Upper lobe of left lung (tissue), 6 donors: ENCODE results near the gene GPR68. TPM values are rescaled to one million over a fixed set of nuclear protein-coding genes. Genes with fewer than 3 reads are reported as not detected.
A peak's percentile ranks its signal among the peaks of the same experiment; 100 is the strongest.
"Not testable (repeated sequence)": the region's sequence is repeated elsewhere in the genome, so short reads cannot be mapped to it uniquely, and the experiment has no call there.

Experiments used
- ATAC-seq, 2 donors: fragments of 200-7000 bp; cut with Tn5 transposase; one replicate each; pipeline ENCODE4 v1.9.1; 2022; ENCODE audit warnings: mild to moderate bottlenecking in 2 of 2, moderate library complexity in 2 of 2; ENCODE audit not compliant: low FRiP score in 2 of 2
- DNase-seq, 2 donors: peaks; one replicate each; pipeline ENCODE4 v3.0.0-alpha.2; 2019 to 2020
- H3K27ac ChIP-seq, 4 donors: fragments of 200-600 bp; sonication (generic); one replicate each; pipeline ENCODE4 v1.5.1; 2016 to 2019
- H3K27me3 ChIP-seq, 4 donors: fragments of 200-600 bp; sonication (generic); one replicate each; pipeline ENCODE4 v1.5.1; 2017 to 2019
- H3K36me3 ChIP-seq, 4 donors: fragments of 200-600 bp; sonication (generic); one replicate each; pipeline ENCODE4 v1.5.1; 2016 to 2019
- H3K4me1 ChIP-seq, 4 donors: fragments of 200-600 bp; sonication (generic); one replicate each; pipeline ENCODE4 v1.5.1; 2018 to 2019
- H3K4me3 ChIP-seq, 4 donors: fragments of 200-600 bp; sonication (generic); one replicate each; pipeline ENCODE4 v1.5.1; 2017 to 2019; ENCODE audit warnings: mild to moderate bottlenecking in 2 of 4, moderate library complexity in 1 of 4
- H3K9me3 ChIP-seq, 4 donors: fragments of 200-600 bp; sonication (generic); one replicate each; pipeline ENCODE4 v1.5.1; 2018 to 2019
- CTCF ChIP-seq, 6 experiments: fragments of 450-650 bp in 4 of 6; fragments of 200-600 bp in 2 of 6; sonication (generic) in 2 of 6; IDR thresholded peaks; one replicate each; pipeline ENCODE4 v1.5.1; 2016 to 2019; ENCODE audit warnings: antibody characterized with exemption in 6 of 6
- EP300 ChIP-seq, 4 donors: sonication (generic); formaldehyde crosslinking; IDR thresholded peaks; one replicate each; pipeline ENCODE4 v1.5.1; 2017; ENCODE audit warnings: antibody characterized with exemption in 4 of 4, control low read depth in 2 of 4
- POLR2A ChIP-seq, 4 donors: fragments of 450-650 bp; IDR thresholded peaks; one replicate each; pipeline ENCODE4 v1.5.1; 2016 to 2017; ENCODE audit warnings: antibody characterized with exemption in 4 of 4, mild to moderate bottlenecking in 2 of 4
- POLR2AphosphoS5 ChIP-seq, 2 donors: sonication (generic); formaldehyde crosslinking; IDR thresholded peaks; one replicate each; pipeline ENCODE4 v1.5.1; 2017; ENCODE audit warnings: antibody characterized with exemption in 2 of 2
- WGBS, 2 donors: methylation state at CpG; one replicate each; pipeline ENCODE4 v1.1.5; 2017 to 2018; 5-methylcytosine and 5-hydroxymethylcytosine counted together
- total RNA-seq, 6 donors: library from RNA; depleted of rRNA in 4 of 6; stranded (reverse); fragments of >200 nt in 4 of 6; gene quantifications; one replicate each; pipeline versions ENCODE4 v1.1.0 to v1.2.1, GENCODE V29; 2016 to 2021
- donor health status: DM: no; HTN: no; CAD: no; lungs with moderate emphysema.
- donor health status: DM: no; HTN: yes; CAD: no; lungs with severe emphysema.

Gene GPR68
- total RNA-seq, 6 donors from 2014 or later: 1.2 to 8.4 (median 3.3) TPM

DNA sequence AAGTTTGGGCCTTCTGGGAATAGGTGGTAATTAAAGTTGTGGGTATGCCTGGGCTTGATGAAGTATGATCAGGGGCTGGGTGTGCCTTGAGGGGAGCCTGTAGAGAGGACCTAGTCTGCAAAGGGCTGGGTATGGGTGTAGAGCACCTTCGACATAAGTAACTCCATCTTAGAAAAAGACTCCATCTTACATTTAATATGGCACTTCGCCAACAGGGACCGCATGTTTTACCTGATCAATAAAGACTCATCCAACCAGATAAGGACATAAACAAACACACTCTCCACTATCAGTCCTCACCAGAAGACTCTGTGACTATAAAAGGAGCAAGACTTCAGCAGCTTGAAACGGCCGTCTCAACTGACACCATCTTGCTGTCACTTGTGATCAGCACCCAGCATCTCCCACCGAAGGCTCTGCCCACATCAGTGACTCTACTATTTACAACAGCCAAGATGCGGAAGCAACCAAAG lies 23.5 kb upstream of the GPR68 start:
- Histone ChIP-seq H3K36me3 (peaks cover 0 to 16% (median 7%) of the 10 kb centered on the region in 4 donors), H3K4me1 (peaks cover 13 to 42% (median 16%) of the 10 kb centered on the region in 4 donors), H3K27me3 (no peaks in the 10 kb centered on the region), H3K27ac (no peak overlapping the region), H3K9me3 (no peaks in the 10 kb centered on the region), H3K4me3 (no peak overlapping the region)
- no peak for DNase-seq
- ATAC-seq: no peak
- WGBS, 2 donors: 94 to 97% methylated on average over 7 of the region's 7 CpGs
- no peak for TF ChIP-seq POLR2A (IDR thresholded peaks at IDR 0.05)
- no peak for TF ChIP-seq EP300 (IDR thresholded peaks at IDR 0.05)
- TF ChIP-seq POLR2AphosphoS5 (IDR thresholded peaks at IDR 0.05): no peak
- no peak for TF ChIP-seq CTCF (IDR thresholded peaks at IDR 0.05)

DNA sequence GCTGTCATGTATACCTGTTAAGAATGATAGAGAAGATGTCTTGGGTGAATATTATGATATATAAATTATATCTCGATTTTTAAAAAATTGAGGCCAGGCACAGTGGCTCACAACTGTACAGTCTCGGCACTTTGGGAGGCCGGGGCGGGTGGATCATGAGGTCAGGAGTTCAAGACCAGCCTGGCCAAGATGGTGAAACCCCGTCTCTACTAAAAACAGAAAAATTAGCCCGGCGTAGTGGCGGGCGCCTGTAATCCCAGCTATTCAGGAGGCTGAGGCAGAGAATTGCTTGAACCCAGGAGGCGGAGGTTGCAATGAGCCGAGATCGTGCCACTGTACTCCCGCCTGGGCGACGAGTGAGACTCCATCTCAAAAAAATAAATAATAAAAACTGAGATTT lies 21.8 kb upstream of the GPR68 start:
- ATAC-seq, DNase-seq, H3K36me3 ChIP-seq: not testable (repeated sequence)

GRCh38 chr14:91265404-91265803 lies 20.9 kb upstream of the GPR68 start:
- no peak for TF ChIP-seq POLR2AphosphoS5 (IDR thresholded peaks at IDR 0.05)
- TF ChIP-seq EP300 (IDR thresholded peaks at IDR 0.05): no peak
- TF ChIP-seq CTCF (IDR thresholded peaks at IDR 0.05): no peak
- TF ChIP-seq POLR2A (IDR thresholded peaks at IDR 0.05): no peak
- H3K27ac ChIP-seq: peak overlapping the region in 1 of 4 donors; percentile 38
- ATAC-seq (no peak), DNase-seq (no peak)
- H3K36me3 ChIP-seq: no peaks in the 10 kb centered on the region
- no peaks in the 10 kb centered on the region for H3K9me3 ChIP-seq
- WGBS, 2 donors: 83 to 84% methylated on average over 7 of the region's 7 CpGs
- no peaks in the 10 kb centered on the region for H3K27me3 ChIP-seq
- peaks cover 13 to 29% (median 16%) of the 10 kb centered on the region in 4 donors for H3K4me1 ChIP-seq
- no peak overlapping the region for H3K4me3 ChIP-seq

More for the DNA sequence above, 21.8 kb upstream of the GPR68 start:
- peaks cover 13 to 29% (median 16%) of the 10 kb centered on the region in 4 donors for H3K4me1 ChIP-seq
- not testable (repeated sequence) for H3K4me3 ChIP-seq, H3K9me3 ChIP-seq, H3K27me3 ChIP-seq, H3K27ac ChIP-seq
- 96 to 97% methylated on average over 15 of the region's 15 CpGs for WGBS, 2 donors

DNA sequence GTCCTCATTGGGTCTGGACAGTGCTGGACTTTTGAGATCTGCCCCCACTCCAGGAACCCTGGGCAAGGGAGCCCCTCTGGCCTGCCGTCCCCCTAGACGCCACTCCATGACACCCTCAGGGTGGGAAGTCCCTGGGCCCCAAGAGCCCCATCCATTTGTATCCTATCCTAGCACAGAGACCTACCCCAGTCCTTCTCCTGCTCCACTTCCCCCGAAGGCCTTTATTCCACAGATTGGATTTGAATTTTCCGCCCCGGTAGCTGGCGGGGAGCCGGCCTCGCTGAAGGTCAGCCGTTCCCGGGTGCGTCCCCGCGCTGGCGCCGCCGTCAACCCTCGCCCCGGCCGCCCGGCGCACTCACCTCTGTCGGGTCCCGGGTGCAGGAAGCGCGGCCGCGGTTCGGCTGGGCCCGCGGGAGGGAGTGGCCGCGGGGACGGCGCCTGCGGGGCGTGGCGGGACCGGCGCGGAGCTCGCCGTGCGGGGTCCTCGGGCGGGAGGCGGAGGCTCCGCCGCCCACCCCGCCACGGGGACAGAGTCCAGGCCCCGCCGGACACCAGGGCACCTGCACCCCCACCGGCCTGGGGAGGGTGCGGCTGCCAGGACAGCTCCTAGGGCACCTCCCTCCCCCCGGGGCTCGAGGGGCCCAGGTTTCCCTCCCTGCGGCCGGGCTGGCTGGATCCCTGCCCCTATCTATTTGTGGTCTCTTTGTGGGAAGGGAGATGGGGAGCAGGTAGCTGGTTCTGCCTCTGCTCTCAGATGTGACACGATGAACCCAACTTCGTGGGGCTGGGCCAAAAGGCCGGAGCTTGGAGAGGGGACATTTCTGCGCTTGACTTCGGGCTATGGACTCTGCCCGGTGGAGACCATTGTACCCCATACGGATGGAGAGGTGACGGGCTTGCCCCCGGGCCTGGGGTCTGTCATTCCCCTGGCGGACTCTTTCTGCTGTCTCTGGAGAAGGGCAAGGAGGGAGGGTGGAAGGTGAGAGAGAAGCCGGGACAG lies 19.9 kb upstream of the GPR68 start:
- TF ChIP-seq POLR2AphosphoS5 (IDR thresholded peaks at IDR 0.05) (no peak), EP300 (IDR thresholded peaks at IDR 0.05) (no peak), CTCF (IDR thresholded peaks at IDR 0.05) (peak in 2 of 6 experiments; percentile 17 to 28), POLR2A (IDR thresholded peaks at IDR 0.05) (no peak)
- Histone ChIP-seq H3K4me1 (peaks cover 9 to 23% (median 11%) of the 10 kb centered on the region in 4 donors), H3K27me3 (no peaks in the 10 kb centered on the region), H3K27ac (peak overlapping the region in 3 of 4 donors; percentile 29 to 58 (median 38)), H3K4me3 (peak overlapping the region in 3 of 4 donors; percentile 44 to 58 (median 48)), H3K36me3 (no peaks in the 10 kb centered on the region), H3K9me3 (no peaks in the 10 kb centered on the region)
- 16 to 54% methylated on average over 4 to 47 of the region's 69 CpGs for WGBS, 2 donors
- DNase-seq (peak in 1 of 2 donors; percentile 91), ATAC-seq (peak; percentile 29 to 67)

GRCh38 chr14:91263329-91263728 lies 18.8 kb upstream of the GPR68 start:
- DNase-seq: no peak
- H3K9me3 ChIP-seq: no peaks in the 10 kb centered on the region
- H3K4me1 ChIP-seq: peaks cover 8 to 21% (median 11%) of the 10 kb centered on the region in 4 donors
- peak overlapping the region in 3 of 4 donors; percentile 44 to 58 (median 48) for H3K4me3 ChIP-seq
- TF ChIP-seq POLR2AphosphoS5 (IDR thresholded peaks at IDR 0.05): no peak
- no peak for TF ChIP-seq EP300 (IDR thresholded peaks at IDR 0.05)
- TF ChIP-seq CTCF (IDR thresholded peaks at IDR 0.05): no peak
- TF ChIP-seq POLR2A (IDR thresholded peaks at IDR 0.05): no peak
- 87 to 96% methylated on average over 2 of the region's 2 CpGs for WGBS, 2 donors
- no peak for ATAC-seq
- no peaks in the 10 kb centered on the region for H3K27me3 ChIP-seq
- peak overlapping the region in 2 of 4 donors; percentile 13 to 58 for H3K27ac ChIP-seq
- no peaks in the 10 kb centered on the region for H3K36me3 ChIP-seq
